Sigmoid colon (tissue), 4 donors: Measurements from ENCODE around the gene FSTL4.

Source experiments
- POLR2A ChIP-seq, 2 donors: fragments of 450-650 bp; IDR thresholded peaks; one replicate each; pipeline ENCODE4 v1.6.1; 2016; ENCODE audit warnings: antibody characterized with exemption in 2 of 2, mild to moderate bottlenecking in 2 of 2, moderate library complexity in 2 of 2
- POLR2AphosphoS5 ChIP-seq, 4 donors: sonication (generic); formaldehyde crosslinking; IDR thresholded peaks; one replicate each; pipeline ENCODE4 v1.6.1; 2017; ENCODE audit warnings: antibody characterized with exemption in 4 of 4
- TF ChIP-seq, protein P1 (sequence below), 4 experiments: fragments of 450-650 bp in 3 of 4; fragments of 200-600 bp in 1 of 4; IDR thresholded peaks; one replicate each; pipeline ENCODE4 v1.5.1; 2016 to 2019; ENCODE audit warnings: antibody characterized with exemption in 4 of 4, mild to moderate bottlenecking in 3 of 4, moderate library complexity in 2 of 4

DNA sequence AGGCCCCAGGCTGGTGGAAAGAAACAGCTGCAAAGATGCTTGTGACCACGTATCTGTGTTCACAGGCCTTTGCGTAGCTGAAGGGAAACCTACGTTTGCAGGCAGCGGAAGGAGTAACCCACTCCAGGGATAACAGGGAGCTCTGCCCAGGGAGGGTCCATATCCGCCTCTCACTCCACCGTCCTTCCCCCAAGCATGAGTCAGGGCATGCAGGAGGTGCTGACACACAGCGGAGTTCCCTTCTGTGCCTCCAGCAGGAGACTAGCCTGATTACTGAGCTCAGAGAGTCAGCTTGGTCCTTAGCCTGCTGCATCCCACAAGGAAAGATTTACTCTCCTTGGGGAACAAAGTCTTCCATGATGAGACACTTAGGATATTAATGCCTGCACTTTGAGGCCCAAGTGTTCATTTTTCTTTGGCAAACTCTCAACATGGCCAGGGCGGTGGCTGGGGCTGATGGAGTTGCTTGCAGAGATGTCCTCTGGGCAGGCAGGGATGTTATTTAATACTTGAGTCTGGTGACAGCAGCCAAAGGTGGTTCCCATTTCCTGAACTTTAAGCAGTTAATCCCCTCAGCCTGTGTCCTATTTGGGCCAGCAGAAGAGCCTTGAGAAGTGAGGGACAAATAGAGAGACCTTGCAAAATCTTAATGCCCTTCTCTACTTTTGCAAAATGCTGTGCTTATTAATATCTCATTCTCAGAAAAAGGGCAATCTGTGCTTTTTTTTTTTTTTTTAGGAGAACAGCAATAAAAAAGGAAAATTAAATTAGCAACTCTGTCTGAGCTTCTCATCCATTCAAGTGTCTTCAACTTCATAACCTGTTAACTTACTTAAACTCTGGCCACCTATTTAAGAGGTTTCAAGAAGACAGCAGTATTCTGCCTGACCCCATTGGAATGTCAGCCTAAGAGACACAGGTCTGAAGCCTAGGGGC is 338.4 kb downstream of the FSTL4 start:
- TF ChIP-seq, protein P1, sequence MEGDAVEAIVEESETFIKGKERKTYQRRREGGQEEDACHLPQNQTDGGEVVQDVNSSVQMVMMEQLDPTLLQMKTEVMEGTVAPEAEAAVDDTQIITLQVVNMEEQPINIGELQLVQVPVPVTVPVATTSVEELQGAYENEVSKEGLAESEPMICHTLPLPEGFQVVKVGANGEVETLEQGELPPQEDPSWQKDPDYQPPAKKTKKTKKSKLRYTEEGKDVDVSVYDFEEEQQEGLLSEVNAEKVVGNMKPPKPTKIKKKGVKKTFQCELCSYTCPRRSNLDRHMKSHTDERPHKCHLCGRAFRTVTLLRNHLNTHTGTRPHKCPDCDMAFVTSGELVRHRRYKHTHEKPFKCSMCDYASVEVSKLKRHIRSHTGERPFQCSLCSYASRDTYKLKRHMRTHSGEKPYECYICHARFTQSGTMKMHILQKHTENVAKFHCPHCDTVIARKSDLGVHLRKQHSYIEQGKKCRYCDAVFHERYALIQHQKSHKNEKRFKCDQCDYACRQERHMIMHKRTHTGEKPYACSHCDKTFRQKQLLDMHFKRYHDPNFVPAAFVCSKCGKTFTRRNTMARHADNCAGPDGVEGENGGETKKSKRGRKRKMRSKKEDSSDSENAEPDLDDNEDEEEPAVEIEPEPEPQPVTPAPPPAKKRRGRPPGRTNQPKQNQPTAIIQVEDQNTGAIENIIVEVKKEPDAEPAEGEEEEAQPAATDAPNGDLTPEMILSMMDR (IDR thresholded peaks at IDR 0.05): no peak
- no peak for TF ChIP-seq POLR2AphosphoS5 (IDR thresholded peaks at IDR 0.05)
- no peak for TF ChIP-seq POLR2A (IDR thresholded peaks at IDR 0.05)
